GM19455 (cell line): ENCODE measurements around the gene LRRK2.
"Not testable (repeated sequence)": the region's sequence is repeated elsewhere in the genome, so short reads cannot be mapped to it uniquely, and the experiment has no call there.

ENCODE experiments used
- ATAC-seq: cut with Tn5 transposase; IDR thresholded peaks from one replicate; pipeline ENCODE4 v1.9.1; 2021; ENCODE audit not compliant: unreplicated experiment

The LRRK2 gene

DNA sequence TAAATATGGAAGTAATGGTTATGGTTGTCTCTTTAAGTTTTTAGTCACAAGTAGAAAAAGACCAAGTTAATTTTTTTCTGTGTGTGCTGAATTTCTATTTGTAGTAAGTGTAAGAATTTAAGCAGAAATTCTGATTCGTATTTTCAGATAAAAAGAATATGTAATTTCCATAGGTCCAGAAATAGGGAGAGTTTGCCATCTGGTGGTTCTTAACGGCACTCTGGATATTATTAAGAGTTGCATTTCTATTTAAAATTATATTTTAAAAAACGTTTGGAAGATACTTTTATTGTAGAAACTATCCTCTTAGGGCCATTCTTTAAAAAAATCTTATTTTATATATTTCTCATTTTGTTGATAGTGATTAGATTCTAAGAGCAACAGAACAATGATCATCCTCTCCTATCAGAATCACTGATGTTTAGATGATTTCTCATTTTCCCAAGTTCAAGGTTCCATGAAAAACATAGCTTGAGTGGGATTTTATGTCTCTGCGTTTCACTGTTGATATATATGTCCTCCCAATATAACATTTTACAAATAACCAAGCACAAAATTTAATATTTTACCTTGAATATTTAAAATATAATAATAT lies 88.3 kb downstream of the LRRK2 start:
- no peak for ATAC-seq

DNA sequence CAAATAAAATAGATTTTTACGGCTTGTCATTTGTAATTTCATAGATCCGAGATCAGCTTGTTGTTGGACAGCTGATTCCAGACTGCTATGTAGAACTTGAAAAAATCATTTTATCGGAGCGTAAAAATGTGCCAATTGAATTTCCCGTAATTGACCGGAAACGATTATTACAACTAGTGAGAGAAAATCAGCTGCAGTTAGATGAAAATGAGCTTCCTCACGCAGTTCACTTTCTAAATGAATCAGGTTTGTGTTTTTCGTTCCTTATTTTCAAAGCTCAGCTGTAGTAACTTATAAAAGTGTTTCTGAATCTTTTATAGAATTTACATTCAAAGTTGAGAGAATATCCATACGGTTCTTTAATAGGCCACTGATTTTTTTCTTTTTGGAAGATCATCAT lies 89.1 kb downstream of the LRRK2 start:
- ATAC-seq: peak; percentile 81

DNA sequence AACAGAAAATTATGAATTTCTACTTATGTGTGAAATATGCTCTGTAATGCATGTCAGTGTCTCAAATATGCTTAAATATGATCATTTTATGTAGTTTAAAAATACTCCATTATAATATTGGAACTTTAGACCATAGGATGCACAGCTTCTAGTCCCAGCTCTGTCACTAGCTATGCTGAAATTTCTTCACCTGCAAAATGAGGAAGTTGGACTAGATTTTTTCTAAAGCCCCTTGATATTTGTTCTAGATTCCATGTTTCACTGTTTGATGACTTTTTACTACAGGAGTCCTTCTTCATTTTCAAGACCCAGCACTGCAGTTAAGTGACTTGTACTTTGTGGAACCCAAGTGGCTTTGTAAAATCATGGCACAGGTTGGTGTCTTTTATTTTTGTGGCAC lies 90.1 kb downstream of the LRRK2 start:
- no peak for ATAC-seq

GRCh38 chr12:40315375-40315774 lies 90.6 kb downstream of the LRRK2 start:
- no peak for ATAC-seq

- ATAC-seq: no peak
Observed at GRCh38 chr12:40324261-40324660, 99.5 kb downstream of the LRRK2 start.

DNA sequence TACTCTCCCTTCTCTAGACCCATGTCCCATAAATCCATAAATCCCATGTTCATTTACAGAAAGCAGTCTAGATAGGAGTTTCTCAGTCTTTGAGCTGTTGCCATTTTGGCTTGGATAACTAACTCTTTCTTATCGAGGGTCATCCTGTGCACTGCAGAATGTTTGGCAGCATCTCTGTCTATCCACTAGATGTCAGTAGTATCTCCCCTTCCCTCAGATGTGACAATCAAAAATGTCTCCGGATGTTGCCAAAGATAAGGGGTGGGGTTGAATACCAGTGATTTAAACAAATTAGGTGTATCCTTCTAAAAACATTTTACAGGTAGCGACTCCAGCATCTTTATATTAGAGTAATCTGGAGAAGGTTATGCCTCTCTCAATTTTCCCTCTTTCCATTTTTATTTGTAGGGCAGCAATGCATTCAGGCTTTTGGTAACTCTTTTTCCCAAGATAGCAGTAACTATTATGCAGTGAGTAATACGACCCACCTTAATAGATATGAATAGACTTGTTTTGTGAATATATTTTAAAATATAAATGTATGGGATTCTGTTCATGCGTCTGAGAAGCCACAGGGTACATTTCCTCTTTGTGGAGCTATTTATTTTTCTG lies 100.7 kb downstream of the LRRK2 start:
- ATAC-seq: peak; percentile 72

GRCh38 chr12:40327535-40327934 lies 102.7 kb downstream of the LRRK2 start:
- no peak for ATAC-seq

GRCh38 chr12:40330180-40330579 lies 105.4 kb downstream of the LRRK2 start:
- no peak for ATAC-seq

DNA sequence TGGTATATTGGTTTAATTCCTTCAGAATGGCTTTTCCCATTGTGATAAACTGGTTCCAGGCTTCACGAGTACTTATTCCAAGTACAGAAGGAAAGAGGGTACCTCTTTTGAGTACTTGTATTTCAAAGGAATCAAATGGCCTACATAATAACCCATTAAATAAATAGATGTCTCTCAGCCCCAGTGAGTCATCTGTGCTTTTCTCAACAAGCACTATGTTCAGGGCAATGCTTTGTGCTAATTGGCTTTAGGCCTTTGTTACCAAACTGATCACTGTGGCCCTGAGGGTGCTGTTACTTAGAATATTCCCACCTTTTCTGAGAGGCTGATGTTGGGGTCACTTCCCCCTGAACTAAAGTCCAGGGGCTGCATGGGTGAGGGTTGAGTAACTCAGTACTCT lies 107.1 kb downstream of the LRRK2 start:
- no peak for ATAC-seq

DNA sequence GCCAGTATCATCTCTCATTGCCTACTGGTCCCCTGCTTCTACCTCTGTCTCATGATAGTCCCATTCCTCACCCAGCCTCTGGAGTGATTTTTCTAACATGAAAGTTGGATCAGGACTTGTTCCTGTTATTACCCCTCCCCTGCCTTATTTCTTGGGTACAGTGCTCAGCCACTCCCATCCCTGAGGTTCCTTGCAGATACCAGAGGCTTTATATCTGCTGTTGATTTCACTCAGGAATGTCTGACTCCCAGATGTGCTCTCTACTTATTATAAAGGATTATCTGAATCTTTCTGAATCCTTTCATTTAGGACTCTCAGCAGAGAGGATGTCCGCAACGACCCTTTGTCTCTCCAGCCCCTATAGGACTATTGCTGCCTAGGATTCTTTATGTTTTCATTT lies 111.2 kb downstream of the LRRK2 start:
- no peak for ATAC-seq

GRCh38 chr12:40336573-40337199 lies 111.9 kb downstream of the LRRK2 start:
- ATAC-seq: no peak

DNA sequence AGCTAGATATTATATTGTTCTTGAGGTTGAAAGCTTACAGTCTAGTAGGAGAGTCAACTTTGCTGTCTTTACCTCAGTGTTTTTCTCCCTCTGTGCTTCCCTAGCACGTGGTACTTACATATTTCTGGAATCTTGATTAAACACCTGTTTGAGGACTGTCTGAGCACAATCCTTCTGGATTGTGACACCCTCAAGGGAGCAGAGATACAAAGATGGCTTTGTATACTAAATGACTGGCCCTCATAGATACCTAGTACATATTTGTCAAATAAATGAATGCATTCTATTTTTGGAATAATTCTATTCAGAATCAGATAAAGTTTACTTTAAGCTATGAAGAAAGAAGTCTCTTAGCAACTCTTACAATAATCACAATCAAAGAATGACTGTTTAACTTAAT lies 113.3 kb downstream of the LRRK2 start:
- no peak for ATAC-seq

DNA sequence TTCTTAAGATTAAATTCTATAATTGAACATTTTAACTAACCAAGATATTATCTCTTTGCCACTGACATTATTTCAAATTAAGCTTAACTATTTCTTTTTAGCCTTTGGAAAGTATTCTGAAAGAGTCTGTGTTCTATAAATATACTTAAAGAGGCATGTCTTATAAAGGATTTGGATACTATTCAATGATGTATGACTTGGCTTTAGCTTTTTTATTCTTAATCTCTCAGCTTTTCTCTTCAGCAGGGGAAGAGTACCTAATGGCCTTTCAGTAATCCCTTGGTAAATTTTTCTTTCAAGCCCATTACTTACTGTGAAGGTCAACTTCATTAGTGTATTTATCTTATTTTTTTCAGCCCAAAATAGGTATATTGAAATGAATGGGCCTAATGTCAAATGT lies 113.8 kb downstream of the LRRK2 start:
- ATAC-seq: no peak

GRCh38 chr12:40342010-40342409 lies 117.2 kb downstream of the LRRK2 start:
- ATAC-seq: no peak

- no peak for ATAC-seq
Observed at GRCh38 chr12:40343124-40343523, 118.3 kb downstream of the LRRK2 start.

GRCh38 chr12:40344312-40344711 lies 119.5 kb downstream of the LRRK2 start:
- no peak for ATAC-seq

DNA sequence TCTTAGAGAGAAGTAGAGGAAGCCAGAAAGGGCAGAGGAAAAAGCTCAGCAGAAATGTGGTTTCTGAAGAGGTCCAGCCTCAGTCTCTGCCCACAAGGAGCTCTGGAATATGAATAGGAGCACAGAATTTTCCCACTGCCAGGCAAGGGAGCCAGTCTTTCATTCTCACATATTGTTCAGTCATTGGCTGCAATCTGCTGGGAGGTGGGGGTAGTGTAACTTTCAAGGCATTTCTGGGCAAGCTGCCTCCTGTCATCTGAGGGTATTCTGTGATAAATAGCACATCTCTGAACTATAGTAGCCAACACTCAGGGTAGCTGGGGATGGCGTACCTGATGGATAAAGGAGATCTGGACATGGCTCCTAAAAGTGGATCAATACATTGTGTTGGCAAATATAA lies 127.2 kb downstream of the LRRK2 start:
- ATAC-seq: no peak

DNA sequence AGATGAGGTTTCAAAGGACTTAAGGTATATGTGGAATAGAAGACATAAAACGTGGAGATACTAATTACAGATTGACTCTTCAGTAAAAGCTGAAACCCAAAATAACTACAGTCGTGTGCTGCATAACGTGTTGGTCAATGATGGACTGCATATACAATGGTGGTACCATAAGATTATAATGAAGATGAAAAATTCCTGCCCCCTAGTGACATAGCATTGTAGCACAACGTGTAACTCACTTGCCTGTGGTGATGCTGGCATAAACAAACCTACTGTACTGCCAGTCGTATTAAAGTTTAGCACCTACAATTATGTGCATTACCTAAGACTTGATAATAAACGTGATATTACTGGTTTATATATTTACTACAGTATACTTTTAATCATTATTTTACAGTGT lies 150.3 kb downstream of the LRRK2 start:
- peak; percentile 65 for ATAC-seq

DNA sequence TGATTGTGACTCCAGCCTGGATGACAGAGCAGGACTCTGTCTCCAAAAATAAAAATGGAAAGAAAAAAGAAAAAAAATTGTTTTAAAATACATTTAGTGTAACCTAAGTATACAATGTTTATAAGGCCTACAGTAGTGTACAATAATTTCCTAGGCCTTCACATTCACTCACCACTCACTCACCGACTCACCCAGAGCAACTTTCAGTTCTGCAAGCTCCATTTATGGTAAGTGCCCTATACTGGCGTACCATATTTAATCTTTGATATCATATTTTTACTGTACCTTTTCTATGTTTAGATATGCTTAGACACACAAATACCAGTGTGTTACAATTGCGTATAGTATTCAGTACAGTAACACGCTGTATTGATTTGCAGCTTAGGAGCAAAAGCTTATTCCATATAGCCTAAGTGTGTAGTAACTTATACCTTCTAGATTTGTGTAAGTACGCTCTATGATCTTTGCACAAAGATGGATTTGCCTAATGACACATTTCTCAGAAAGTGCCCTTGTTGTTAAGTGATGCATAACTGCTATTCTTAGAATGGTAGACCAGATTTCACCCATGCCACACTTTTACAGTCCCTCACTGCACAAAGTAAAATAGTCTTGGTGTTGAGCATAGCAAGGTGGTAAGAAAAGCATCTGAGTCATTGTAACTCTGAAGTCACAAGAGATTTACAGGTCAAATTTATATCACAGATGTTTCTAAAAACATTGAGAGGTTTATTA lies 151.9 kb downstream of the LRRK2 start:
- ATAC-seq: no peak

DNA sequence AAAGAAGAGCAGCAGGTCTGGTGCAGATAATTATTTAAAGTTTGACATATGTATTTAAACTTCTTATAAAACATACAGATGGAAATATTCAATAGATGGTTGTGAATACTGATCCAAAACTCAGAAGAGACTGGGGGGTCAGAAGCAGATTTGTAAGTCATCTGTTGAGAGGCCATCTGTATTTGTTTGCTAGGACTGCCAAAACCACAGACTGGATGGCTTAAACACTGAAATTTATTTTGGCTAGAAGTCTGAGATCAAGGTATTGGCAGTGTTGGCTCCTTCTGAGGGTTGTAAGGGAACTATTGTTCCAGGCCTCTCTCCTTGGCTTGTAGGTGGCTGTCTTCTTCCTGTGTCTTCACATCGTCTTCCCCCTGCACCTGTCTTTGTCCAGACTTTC lies 153.9 kb downstream of the LRRK2 start:
- no peak for ATAC-seq

DNA sequence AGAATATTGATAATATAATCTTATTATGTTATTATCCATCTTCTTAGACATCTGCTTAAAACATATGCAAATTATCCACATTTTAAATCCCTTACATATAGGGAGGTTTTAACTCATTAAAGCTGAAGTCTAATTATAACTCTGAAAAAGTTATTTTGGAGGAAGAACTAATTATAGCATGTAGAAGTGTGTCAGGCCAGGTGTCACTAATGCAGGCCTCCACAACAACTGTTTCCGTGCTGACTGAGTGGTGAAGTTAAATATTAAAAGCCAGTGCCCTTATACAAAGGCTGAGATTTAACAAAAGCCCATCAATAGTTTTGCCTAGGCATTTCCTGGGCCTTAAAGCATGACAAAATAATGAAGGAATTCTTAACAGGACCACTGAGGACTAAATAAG lies 157.4 kb downstream of the LRRK2 start:
- no peak for ATAC-seq

DNA sequence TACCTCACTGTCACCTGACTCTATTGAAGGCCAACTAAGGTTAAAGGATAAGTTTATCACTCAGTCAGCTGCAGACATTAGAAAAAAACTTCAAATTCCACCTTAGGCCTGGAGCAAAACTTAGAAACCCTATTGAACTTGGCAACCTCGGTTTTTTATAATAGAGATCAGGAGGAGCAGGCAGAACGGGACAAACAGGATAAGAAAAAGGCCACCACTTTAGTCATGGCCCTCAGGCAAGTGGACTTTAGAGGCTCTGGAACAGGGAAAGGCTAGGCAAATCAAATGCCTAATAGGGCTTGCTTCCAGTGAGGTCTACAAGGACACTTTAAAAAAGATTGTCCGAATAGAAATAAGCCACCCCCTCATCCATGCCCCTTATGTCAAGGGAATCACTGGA lies 162.5 kb downstream of the LRRK2 start:
- not testable (repeated sequence) for ATAC-seq
